MCF 10A (cell line): ENCODE data around the gene SLC8A2. TPM values are rescaled to one million over a fixed set of nuclear protein-coding genes. Genes with fewer than 3 reads are reported as not detected.
A peak's percentile ranks its signal among the peaks of the same experiment; 100 is the strongest.

Source experiments
- BruUV-seq: library from RNA; stranded (reverse); fragments of 400-500 nt; replicated peaks from 2 replicates; lab custom pipeline; 2021; lab: Mats Ljungman, UMichigan
- CTCF ChIA-PET: fragments of 300-600 bp; sonication (Branson Sonifier 250); formaldehyde crosslinking; extraction: SDS; loops from one replicate; lab custom pipeline; 2021; ENCODE audit warnings: antibody characterized with exemption, inconsistent platforms; lab: Yijun Ruan, JAX
- POLR2A ChIA-PET: fragments of 300-600, 350-650 bp; sonication (Branson Sonifier 250); formaldehyde crosslinking; extraction: SDS; loops from one replicate; lab custom pipeline; 2020; ENCODE audit warnings: antibody characterized with exemption, inconsistent platforms; lab: Yijun Ruan, JAX
- DNase-seq: peaks from one replicate; pipeline ENCODE4 v3.0.0-alpha.2; 2018; ENCODE audit not compliant: unreplicated experiment
- H3K27ac Mint-ChIP-seq: one replicate; pipeline ENCODE4 v1.8.0; 2022; ENCODE audit warnings: mild to moderate bottlenecking, low read depth, mixed read lengths; ENCODE audit not compliant: unreplicated experiment
- H3K27me3 Mint-ChIP-seq: one replicate; pipeline ENCODE4 v1.8.0; 2022; ENCODE audit warnings: mixed read lengths; ENCODE audit not compliant: insufficient read depth, unreplicated experiment
- H3K36me3 Mint-ChIP-seq: one replicate; pipeline ENCODE4 v1.8.0; 2022; ENCODE audit warnings: mild to moderate bottlenecking, moderate library complexity, mixed read lengths; ENCODE audit not compliant: insufficient read depth, unreplicated experiment
- H3K4me1 Mint-ChIP-seq: one replicate; pipeline ENCODE4 v1.8.0; 2022; ENCODE audit warnings: mixed read lengths; ENCODE audit not compliant: insufficient read depth, unreplicated experiment
- H3K4me3 Mint-ChIP-seq: one replicate; pipeline ENCODE4 v1.8.0; 2022; ENCODE audit warnings: mild to moderate bottlenecking, moderate library complexity, mixed read lengths; ENCODE audit not compliant: unreplicated experiment
- H3K9me3 Mint-ChIP-seq: one replicate; pipeline ENCODE4 v1.8.0; 2022; ENCODE audit warnings: mixed read lengths; ENCODE audit not compliant: unreplicated experiment
- CTCF ChIP-seq: fragments of 200-600 bp; IDR thresholded peaks from one replicate; pipeline ENCODE4 v1.8.0; 2022; ENCODE audit warnings: antibody characterized with exemption, mild to moderate bottlenecking; ENCODE audit not compliant: unreplicated experiment
- intact Hi-C: fragments of 100-400 bp; cut with micrococcal nuclease; formaldehyde crosslinking; loops from 2 replicates; pipeline ENCODE4 v1.14.1; 2022
- total RNA-seq: library from RNA; stranded (reverse); gene quantifications from 2 replicates; pipeline ENCODE4 v1.2.3, GENCODE V29; 2022

The SLC8A2 gene
- total RNA-seq, 1 experiment from 2014 or later: not detected

GRCh38 chr19:47505506-47505905, 33.8 kb upstream of the SLC8A2 start:
- H3K27ac Mint-ChIP-seq: no peak overlapping the region
- DNase-seq: no peak
- no TSS peak for BruUV-seq
- peaks cover 24% of the 10 kb centered on the region for H3K36me3 Mint-ChIP-seq
- no peak for TF ChIP-seq CTCF
- peaks cover 12% of the 10 kb centered on the region for H3K4me1 Mint-ChIP-seq
- H3K9me3 Mint-ChIP-seq: no peaks in the 10 kb centered on the region
- H3K4me3 Mint-ChIP-seq: no peak overlapping the region
- intact Hi-C loops: no loop called here
- POLR2A ChIA-PET: interaction anchor here (1.3 kb wide), 1 partner anchor 21 kb away, joined by 5 read pairs; the partner anchor contains the start of gene KPTN
- no peaks in the 10 kb centered on the region for H3K27me3 Mint-ChIP-seq
- CTCF ChIA-PET: interaction anchor here (1.0 kb wide), 1 partner anchor 78 kb away, joined by 3 read pairs; no protein-coding TSS in a partner anchor

- Mint-ChIP-seq H3K36me3 (peaks cover 36% of the 10 kb centered on the region), H3K4me3 (no peak overlapping the region), H3K9me3 (no peaks in the 10 kb centered on the region), H3K4me1 (no peaks in the 10 kb centered on the region), H3K27me3 (no peaks in the 10 kb centered on the region), H3K27ac (no peak overlapping the region)
- no peak for TF ChIP-seq CTCF
- DNase-seq: no peak
- ChIA-PET POLR2A (interaction anchor here (1.2 kb wide), 1 partner anchor 16 kb away, joined by 3 read pairs; no protein-coding TSS in a partner anchor), CTCF (interaction anchor here (0.6 to 2.2 kb wide), 2 partner anchors 12 to 20 kb away, joined by 3 to 7 read pairs; partner anchors contain the start of genes KPTN and NAPA)
- intact Hi-C loops: no loop called here
- no TSS peak for BruUV-seq
These were observed 32.1 kb upstream of the SLC8A2 start for GRCh38 chr19:47503826-47504150.

GRCh38 chr19:47503130-47503825, 31.6 kb upstream of the SLC8A2 start:
- no peaks in the 10 kb centered on the region for H3K9me3 Mint-ChIP-seq
- H3K36me3 Mint-ChIP-seq: peaks cover 40% of the 10 kb centered on the region
- DNase-seq: no peak
- H3K27ac Mint-ChIP-seq: peak overlapping the region; percentile 23
- no TSS peak for BruUV-seq
- ChIA-PET CTCF (interaction anchor here (0.6 to 2.2 kb wide), 2 partner anchors 12 to 16 kb away, joined by 3 to 7 read pairs; partner anchors contain the start of gene NAPA), POLR2A (interaction anchor here (1.2 to 1.6 kb wide), 2 partner anchors 11 to 16 kb away, joined by 3 to 6 read pairs; no protein-coding TSS in a partner anchor)
- no peak for TF ChIP-seq CTCF
- intact Hi-C loops: no loop called here
- H3K27me3 Mint-ChIP-seq: no peaks in the 10 kb centered on the region
- H3K4me3 Mint-ChIP-seq: no peak overlapping the region
- H3K4me1 Mint-ChIP-seq: no peaks in the 10 kb centered on the region
